ENCODE measurements around the gene COL9A3.

GRCh38 chr20:62775206-62775605, 41.6 kb upstream of the COL9A3 start:
- TF ChIP-seq POLR2A (IDR thresholded peaks at IDR 0.05; ENCODE audit: low read depth), result no peak
- TF ChIP-seq CTCF (IDR thresholded peaks at IDR 0.05), result no peak
- no peak for TF ChIP-seq POLR2AphosphoS5 (IDR thresholded peaks at IDR 0.05)
- no peak for TF ChIP-seq EP300 (IDR thresholded peaks at IDR 0.05)

Measured in esophagus muscularis mucosa (tissue), 4 donors.